UCSD-AML1 (cell line): ENCODE measurements around the gene KIAA0232.

ENCODE experiments used
- DNase-seq: peaks from one replicate; lab custom pipeline; 2025; ENCODE audit not compliant: unreplicated experiment; lab: John Stamatoyannopoulos, UW

The KIAA0232 gene, protein sequence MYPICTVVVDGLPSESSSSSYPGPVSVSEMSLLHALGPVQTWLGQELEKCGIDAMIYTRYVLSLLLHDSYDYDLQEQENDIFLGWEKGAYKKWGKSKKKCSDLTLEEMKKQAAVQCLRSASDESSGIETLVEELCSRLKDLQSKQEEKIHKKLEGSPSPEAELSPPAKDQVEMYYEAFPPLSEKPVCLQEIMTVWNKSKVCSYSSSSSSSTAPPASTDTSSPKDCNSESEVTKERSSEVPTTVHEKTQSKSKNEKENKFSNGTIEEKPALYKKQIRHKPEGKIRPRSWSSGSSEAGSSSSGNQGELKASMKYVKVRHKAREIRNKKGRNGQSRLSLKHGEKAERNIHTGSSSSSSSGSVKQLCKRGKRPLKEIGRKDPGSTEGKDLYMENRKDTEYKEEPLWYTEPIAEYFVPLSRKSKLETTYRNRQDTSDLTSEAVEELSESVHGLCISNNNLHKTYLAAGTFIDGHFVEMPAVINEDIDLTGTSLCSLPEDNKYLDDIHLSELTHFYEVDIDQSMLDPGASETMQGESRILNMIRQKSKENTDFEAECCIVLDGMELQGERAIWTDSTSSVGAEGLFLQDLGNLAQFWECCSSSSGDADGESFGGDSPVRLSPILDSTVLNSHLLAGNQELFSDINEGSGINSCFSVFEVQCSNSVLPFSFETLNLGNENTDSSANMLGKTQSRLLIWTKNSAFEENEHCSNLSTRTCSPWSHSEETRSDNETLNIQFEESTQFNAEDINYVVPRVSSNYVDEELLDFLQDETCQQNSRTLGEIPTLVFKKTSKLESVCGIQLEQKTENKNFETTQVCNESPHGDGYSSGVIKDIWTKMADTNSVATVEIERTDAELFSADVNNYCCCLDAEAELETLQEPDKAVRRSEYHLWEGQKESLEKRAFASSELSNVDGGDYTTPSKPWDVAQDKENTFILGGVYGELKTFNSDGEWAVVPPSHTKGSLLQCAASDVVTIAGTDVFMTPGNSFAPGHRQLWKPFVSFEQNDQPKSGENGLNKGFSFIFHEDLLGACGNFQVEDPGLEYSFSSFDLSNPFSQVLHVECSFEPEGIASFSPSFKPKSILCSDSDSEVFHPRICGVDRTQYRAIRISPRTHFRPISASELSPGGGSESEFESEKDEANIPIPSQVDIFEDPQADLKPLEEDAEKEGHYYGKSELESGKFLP (N-terminal part only)

DNA sequence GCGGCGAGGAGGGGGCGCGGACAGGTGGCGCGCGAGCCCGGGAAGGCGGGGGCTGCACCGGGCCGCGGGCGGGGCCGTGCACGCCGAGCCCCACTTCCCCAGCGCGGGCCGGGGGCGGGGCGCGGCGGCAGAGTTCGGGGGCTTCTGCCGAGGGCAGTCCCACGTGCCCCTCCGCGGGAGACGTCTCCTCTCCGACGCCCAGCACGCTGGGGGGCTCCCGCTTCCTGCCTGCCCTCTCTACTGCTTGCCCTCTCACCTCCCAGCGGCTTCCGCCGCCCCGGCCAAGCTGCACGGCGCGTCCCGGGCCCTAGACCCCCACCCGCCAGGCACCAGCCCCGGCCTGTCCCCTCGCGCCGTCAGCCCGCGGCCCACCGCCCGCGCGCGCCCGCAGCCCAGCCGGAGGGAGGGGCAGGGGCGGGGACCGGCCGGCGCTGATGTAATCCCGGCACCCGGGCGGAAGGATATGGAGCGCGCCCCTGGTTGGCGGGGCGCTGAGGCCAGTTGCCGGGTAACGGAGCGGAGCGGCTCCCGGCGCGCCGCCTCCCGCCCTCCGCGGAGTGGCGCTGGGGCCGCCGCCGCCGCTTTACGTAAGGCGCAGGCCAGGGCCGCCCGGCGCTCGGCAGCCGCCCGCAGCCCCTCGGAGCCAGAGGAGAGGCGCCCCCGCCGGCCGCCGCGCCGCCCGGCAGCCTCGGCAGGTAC lies at the start of gene KIAA0232:
TSS of gene KIAA0232 (plus strand) at position 581 of the 699 bp plus-strand sequence. CDS start 41,727 bp downstream, outside the sequence.
- peak; percentile 92 for DNase-seq

DNA sequence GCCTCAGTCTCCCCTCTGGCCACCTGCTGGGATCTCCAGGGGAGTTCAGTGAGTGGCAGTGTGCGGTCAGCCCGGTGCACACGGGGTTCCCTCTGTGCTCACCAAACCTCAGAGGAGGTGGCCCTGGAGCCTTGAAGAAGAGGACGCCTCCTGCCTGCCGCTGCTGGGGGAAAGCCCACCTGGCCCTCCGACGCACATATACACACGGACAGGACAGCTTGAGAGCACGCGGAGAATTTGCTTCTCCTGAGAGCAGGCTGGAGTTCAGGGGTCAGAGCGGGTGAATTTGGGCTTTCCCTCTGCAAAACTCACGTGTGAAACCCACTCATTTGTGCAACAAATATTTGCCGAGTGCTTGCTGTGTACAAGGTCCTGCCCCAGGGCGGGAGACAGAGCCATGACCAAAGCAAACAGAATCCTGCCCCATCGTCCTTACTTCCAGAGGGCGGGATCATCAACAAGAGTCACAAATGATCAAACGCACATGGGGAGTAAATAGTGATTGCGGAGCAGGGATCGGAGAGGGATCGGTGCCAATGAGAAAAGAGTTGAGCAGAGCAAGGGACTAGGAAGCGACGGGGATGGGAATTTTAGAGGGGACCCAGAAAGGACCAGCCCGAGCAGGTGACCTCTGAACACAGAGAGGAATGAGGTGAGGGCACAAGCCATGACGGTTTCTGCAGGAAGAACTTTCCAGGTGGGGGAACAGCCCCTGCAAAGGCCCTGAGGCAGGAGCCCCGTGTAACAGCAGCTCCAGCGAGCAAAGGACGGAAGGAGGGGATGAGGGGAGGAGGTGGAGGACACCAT lies 49.0 kb upstream of the KIAA0232 start:
- DNase-seq: no peak

- no peak for DNase-seq
Measured at GRCh38 chr4:6734165-6734786, 48.3 kb upstream of the KIAA0232 start.

DNA sequence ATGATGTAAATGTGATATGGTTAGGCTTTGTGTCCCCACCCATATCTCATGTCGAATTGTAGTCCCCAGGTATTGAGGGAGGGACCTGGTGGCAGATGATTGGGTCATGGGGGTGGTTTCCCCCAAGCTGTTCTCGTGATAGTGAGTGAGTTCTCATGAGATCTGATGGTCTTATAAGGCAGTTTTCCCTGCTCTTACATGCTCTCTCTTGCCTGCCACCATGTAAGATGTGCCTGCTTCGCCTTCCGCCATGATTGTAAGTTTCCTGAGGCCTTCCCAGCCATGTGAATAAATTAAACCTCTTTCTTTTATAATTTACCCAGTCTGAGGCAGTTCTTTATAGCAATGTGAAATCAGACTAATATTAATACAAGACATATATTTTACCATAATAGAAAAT lies 42.6 kb upstream of the KIAA0232 start:
- DNase-seq: no peak

DNA sequence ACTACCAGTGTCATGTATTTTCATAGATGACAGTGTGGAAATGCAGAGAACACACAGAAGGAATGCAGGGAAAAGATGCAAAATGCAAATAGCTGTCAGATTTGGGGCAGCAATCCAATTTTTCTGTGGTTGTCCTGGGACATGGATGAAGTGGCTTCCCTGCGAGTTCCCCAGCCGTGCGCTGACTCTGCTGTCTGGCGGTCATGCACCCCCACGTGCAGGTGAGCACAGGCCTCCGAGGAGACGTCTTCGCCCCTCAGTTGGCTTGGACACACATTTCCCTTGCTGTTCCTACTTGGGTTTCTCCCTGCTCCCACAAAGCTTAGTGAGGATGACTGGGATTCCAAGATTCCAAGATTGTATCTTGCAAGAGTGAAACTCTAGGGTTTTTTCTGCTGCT lies 42.2 kb upstream of the KIAA0232 start:
- no peak for DNase-seq

DNA sequence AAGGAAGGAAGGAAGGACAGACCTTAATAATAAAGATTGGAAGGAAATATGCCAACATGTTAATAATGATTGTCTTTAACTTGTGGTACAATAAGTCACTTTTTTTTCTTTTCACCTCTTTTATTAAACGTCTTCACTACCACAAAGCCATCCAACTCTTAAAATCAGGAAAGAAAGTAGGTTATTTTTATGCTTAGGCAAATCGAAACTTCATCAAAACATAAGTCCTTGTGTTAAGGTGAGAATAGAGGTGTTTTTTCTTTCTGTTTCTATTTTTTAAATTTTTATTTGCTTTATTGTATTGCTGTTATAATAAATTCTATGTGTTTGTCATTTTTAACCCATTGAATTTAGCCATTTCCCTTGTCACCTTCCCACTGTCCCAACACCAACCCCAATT lies 40.0 kb upstream of the KIAA0232 start:
- no peak for DNase-seq

DNA sequence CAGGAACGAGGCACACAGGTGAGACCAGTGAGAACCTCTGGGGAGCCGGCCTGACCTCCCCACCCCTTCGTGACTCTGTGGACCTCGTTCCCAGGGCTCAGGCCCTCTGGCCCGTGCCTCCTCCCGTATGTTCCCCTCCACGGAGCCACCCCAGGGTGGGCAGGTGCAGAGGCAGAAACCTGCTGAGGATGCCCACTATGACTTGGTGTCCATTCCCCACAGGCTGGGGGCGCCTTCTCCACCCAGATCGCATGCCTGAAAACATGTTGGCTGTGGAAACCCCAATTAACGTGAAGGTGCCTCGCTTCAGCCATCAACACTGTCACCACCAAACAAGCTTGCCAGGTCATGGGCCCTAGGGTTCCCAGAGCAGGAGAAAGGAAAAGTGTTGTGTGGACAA lies 39.5 kb upstream of the KIAA0232 start:
- DNase-seq: no peak

GRCh38 chr4:6746721-6747293 lies 35.7 kb upstream of the KIAA0232 start:
- no peak for DNase-seq

DNA sequence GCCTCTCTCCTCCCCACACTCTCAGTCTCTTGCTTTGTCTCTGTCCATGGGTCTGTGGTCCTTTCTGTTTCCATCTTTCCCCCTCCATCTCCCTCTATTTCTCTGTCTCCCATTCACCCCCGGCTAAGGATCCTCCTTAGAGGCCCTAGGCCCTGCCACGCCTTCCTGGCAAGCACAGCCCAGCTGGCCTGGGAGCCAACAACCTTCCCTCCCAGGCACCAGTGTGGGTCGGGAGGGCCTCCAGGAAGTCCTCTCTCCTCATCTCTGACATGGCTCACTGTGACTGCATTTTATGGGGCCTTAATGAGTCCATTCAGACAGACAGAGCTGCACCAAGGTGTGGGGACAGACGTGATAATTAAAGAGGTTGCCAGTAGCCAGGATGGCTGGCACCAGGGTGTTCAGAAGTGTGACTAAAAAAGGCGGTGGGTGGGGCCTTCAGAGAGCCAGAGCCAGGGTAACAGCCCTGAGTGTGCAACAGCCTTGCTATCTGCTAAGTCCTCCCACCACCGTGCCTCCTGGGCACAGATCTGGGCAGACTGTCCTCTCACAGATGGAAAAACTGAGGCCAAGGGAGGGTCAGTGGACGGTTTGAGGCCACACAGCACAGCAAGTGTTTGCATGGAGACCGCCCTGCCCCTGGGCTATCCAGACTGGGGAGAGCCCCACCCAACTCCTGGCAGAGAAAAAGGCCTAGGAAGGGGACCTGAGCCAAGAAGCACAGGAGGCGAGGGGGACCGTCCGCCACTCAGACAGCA lies 35.1 kb upstream of the KIAA0232 start:
- no peak for DNase-seq

GRCh38 chr4:6748286-6748685 lies 34.2 kb upstream of the KIAA0232 start:
- no peak for DNase-seq

DNA sequence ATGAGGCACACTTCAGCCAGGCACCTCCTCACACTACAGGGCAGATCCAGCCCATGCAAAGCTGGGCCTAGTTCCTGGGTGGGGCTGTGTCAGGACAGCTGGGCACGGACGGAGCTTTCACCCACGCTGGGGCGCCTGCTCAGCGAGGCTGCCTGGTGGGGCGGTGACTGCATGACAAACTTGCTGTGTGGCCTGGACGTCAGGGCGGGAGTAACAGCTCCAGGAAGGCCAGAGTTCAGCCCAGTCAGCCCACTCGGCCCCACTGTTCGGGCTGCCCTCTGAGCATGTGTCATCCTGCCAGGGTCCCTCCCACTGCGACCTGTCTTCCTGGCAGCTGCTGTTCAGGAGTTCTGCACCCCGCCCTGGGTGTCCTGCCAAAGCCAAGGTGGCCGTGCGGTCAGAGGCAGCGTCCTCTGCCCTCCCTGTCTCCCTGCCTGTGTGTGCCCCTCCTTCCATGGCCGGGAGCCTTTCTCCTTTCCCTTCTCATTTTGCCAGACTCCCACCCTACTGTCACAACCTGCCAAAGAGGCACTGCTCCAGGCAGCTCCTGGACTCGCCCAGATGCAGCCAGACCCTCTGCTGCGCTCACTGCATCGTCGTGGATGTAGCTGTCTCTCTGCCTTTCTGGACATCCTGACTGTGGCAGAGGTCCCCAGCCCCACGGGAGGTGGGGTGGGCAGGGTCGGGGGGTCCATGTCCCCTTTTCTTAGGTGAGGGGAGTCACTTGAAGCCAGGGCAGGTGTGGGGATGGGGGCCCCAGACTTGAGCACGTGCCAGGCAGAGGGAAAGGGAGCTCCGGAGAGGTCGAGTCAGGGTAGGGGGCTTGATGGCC lies 33.0 kb upstream of the KIAA0232 start:
- DNase-seq: peak; percentile 50

- DNase-seq: no peak
Measured at GRCh38 chr4:6750286-6751221, 32.0 kb upstream of the KIAA0232 start.

DNA sequence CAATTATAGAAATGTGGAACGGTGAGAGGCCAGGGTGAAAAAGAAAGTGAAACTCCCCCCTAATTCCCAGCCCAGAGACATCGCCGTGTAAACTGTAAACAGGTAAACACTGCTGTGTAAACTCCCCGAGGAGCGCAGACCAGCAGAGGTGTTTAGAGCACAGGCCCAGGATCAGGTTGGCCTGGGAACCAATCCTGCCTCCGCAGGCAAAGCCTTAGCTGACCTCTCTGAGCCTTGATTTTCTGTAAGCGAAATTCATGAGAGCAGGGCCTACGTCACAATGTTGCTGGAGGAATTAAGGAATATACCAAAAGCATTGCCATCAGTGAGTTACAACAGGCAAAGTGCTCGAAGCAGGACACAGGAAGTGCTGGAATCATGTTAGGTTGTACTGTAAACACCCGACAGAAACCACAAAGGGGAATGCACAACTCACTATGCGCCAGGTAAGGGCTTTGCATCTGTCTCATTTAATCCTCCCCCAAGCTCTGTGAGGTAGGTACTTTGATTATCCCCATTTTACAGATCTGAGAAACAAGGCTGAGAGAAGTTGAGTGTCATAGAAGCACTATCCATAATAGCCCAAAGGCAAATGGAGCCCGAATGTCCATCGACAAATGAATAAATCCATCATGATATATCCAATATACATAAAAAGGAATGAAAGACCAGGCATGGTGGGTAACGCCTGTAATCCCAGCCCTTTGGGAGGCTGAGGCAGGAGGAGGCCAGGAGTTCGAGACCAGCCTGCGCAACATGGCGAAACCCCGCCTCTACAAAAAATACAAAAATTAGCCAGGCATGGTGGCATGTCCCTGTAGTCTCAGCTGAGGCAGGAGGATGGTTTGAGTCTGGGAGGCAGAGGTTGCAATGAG lies 30.7 kb upstream of the KIAA0232 start:
- DNase-seq: no peak

DNA sequence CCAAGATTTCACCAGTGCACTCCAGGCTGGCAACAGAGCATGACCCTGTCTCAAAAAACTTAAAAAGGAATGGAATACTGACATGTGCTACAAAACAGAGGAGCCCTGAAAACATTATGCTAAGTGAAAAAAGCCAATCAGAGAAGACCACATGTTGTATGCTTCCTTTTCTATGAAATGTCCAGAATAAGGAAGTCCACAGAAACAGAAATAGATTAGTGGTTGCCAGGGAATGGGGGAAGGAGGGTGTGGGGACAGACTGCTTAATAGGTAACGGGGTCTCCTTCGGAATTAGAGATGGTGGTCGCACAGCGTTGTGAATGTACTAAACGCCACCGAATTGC lies 30.1 kb upstream of the KIAA0232 start:
- DNase-seq: no peak

DNA sequence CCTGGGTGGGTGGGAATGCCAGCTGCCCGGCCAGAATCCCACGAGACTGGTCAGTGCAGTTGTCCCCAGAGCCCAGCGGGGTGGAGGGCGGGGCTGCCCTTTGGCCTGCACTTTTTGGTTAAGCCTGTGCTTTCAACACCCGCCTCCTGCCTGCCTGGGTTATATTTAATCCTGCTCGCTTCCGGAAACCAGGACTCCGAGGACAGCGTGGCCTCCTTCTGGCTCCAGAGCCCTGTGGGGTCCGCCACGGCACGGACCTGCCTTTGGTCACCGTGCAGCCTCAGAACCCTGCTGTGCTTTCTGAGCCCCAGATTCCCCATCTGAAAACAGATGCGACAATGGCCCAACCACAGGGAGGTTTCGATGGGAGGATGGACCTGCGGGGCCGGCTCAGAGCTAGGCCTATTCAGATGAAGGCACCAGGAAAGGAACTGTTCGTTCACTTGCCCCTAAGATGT lies 29.4 kb upstream of the KIAA0232 start:
- DNase-seq: peak; percentile 46

- no peak for DNase-seq
Measured at GRCh38 chr4:6753891-6754290, 28.6 kb upstream of the KIAA0232 start.
